ENCODE measurements around the gene RAB31. TPM values are rescaled to one million over a fixed set of nuclear protein-coding genes. Genes with fewer than 3 reads are reported as not detected.

RAB31 gene
- total and polyA plus RNA-seq, 2 of the 13 experiments (the other 11 are each of a cell fraction or from before 2014, with no cell fraction given), result 1.1 to 1.7 TPM

DNA sequence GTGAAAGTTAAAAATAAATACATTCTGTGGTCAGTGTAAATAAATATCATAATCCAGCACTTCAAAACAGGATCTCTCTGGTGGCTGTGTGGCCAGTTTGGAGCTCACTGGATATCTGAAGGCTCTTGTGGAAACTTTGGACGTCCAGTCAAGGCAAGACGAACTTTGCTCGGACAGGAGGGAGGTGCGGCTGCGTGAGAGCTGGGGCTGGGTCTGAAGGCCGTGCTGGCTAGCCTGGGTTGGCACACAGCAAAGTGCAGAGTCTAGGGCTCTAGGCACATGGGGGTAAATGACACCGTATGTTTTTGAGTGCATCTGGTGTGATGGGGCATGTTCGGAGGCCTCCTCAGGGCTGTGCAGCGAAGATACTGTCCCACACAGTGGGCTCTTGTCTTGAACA lies 98.8 kb downstream of the RAB31 start (continued):
- TF ChIP-seq ZNF207 (IDR thresholded peaks at IDR 0.05; ENCODE audit: borderline replicate concordance) (no peak), SNAPC2 (CRISPR knock-in tag; IDR thresholded peaks at IDR 0.05) (no peak), KDM2A (CRISPR knock-in tag; IDR thresholded peaks at IDR 0.05; ENCODE audit: borderline replicate concordance, low read depth) (0 out of 2 replicates have a peak, but pooled peaks have one; percentile 62), BHLHE40 (IDR thresholded peaks at IDR 0.05; ENCODE audit: low read length) (no peak), CHD2 (IDR thresholded peaks at IDR 0.05; ENCODE audit: low read depth, low read length) (no peak), HNRNPLL (IDR thresholded peaks at IDR 0.05; ENCODE audit: low read depth, low read length, poor library complexity, severe bottlenecking) (no peak), ZNF563 (CRISPR knock-in tag; IDR thresholded peaks at IDR 0.05) (no peak), ZC3H13 (CRISPR knock-in tag; IDR thresholded peaks at IDR 0.05) (no peak), ZNF552 (CRISPR knock-in tag; IDR thresholded peaks at IDR 0.05; ENCODE audit: borderline replicate concordance) (no peak), ZNF629 (CRISPR knock-in tag; conservative IDR thresholded peaks at IDR 0.05) (0 out of 2 replicates have a peak, but pooled peaks have one; percentile 6), ZNF136 (CRISPR knock-in tag; IDR thresholded peaks at IDR 0.05; ENCODE audit: low read depth) (no peak), ZNF10 (CRISPR knock-in tag; IDR thresholded peaks at IDR 0.05; ENCODE audit: borderline replicate concordance, low read depth) (no peak), HES4 (CRISPR knock-in tag; IDR thresholded peaks at IDR 0.05; ENCODE audit: borderline replicate concordance) (no peak), ZFP1 (CRISPR knock-in tag; IDR thresholded peaks at IDR 0.05) (no peak), RBFOX2 (IDR thresholded peaks at IDR 0.05; ENCODE audit: low read depth, low read length) (no peak), ZNF776 (CRISPR knock-in tag; IDR thresholded peaks at IDR 0.05) (no peak), ZNF501 (CRISPR knock-in tag; IDR thresholded peaks at IDR 0.05) (peak; percentile 50; the same call in 1 of the 2 replicates), KAT8 (CRISPR knock-in tag; IDR thresholded peaks at IDR 0.05) (0 out of 2 replicates have a peak, but pooled peaks have one; percentile 43), ZNF674 (CRISPR knock-in tag; IDR thresholded peaks at IDR 0.05; ENCODE audit: low read depth) (no peak), SP140L (CRISPR knock-in tag; IDR thresholded peaks at IDR 0.05; ENCODE audit: borderline replicate concordance) (no peak), HNRNPL (IDR thresholded peaks at IDR 0.05; ENCODE audit: low read depth, low read length) (peak; percentile 64; the same call in 1 of the 2 replicates), ZNF577 (CRISPR knock-in tag; IDR thresholded peaks at IDR 0.05; ENCODE audit: borderline replicate concordance, low read depth) (no peak)
- TF ChIP-seq, protein P1, sequence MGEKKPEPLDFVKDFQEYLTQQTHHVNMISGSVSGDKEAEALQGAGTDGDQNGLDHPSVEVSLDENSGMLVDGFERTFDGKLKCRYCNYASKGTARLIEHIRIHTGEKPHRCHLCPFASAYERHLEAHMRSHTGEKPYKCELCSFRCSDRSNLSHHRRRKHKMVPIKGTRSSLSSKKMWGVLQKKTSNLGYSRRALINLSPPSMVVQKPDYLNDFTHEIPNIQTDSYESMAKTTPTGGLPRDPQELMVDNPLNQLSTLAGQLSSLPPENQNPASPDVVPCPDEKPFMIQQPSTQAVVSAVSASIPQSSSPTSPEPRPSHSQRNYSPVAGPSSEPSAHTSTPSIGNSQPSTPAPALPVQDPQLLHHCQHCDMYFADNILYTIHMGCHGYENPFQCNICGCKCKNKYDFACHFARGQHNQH (CRISPR knock-in tag; IDR thresholded peaks at IDR 0.05), result peak; percentile 62; the same call in 1 of the 2 replicates
- TF ChIP-seq, protein P2, sequence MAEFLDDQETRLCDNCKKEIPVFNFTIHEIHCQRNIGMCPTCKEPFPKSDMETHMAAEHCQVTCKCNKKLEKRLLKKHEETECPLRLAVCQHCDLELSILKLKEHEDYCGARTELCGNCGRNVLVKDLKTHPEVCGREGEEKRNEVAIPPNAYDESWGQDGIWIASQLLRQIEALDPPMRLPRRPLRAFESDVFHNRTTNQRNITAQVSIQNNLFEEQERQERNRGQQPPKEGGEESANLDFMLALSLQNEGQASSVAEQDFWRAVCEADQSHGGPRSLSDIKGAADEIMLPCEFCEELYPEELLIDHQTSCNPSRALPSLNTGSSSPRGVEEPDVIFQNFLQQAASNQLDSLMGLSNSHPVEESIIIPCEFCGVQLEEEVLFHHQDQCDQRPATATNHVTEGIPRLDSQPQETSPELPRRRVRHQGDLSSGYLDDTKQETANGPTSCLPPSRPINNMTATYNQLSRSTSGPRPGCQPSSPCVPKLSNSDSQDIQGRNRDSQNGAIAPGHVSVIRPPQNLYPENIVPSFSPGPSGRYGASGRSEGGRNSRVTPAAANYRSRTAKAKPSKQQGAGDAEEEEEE (CRISPR knock-in tag; IDR thresholded peaks at IDR 0.05; ENCODE audit: borderline replicate concordance), result no peak
- TF ChIP-seq, protein P3, sequence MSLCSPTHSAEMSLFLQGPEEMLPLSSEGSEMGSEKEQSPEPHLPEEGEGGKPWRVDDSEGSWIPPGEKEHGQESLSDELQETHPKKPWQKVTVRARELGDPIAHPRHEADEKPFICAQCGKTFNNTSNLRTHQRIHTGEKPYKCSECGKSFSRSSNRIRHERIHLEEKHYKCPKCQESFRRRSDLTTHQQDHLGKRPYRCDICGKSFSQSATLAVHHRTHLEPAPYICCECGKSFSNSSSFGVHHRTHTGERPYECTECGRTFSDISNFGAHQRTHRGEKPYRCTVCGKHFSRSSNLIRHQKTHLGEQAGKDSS (CRISPR knock-in tag; IDR thresholded peaks at IDR 0.05; ENCODE audit: borderline replicate concordance, low read depth), result no peak; the same call in 1 of the 2 replicates
- TF ChIP-seq, protein P4, sequence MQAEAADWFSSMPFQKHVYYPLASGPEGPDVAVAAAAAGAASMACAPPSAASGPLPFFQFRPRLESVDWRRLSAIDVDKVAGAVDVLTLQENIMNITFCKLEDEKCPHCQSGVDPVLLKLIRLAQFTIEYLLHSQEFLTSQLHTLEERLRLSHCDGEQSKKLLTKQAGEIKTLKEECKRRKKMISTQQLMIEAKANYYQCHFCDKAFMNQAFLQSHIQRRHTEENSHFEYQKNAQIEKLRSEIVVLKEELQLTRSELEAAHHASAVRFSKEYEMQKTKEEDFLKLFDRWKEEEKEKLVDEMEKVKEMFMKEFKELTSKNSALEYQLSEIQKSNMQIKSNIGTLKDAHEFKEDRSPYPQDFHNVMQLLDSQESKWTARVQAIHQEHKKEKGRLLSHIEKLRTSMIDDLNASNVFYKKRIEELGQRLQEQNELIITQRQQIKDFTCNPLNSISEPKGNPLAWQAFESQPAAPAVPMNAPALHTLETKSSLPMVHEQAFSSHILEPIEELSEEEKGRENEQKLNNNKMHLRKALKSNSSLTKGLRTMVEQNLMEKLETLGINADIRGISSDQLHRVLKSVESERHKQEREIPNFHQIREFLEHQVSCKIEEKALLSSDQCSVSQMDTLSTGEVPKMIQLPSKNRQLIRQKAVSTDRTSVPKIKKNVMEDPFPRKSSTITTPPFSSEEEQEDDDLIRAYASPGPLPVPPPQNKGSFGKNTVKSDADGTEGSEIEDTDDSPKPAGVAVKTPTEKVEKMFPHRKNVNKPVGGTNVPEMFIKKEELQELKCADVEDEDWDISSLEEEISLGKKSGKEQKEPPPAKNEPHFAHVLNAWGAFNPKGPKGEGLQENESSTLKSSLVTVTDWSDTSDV (CRISPR knock-in tag; IDR thresholded peaks at IDR 0.05), result no peak
